GM23338 (cell line): Measurements from ENCODE around the gene CDX1.

Experiments
- CTCF ChIP-seq, 2 experiments: fragments of 200-600 bp in 1 of 2; sonication (generic) in 1 of 2; conservative IDR thresholded peaks; 2 replicates each; pipeline versions ENCODE4 v1.5.1 to v1.6.1; 2016 to 2017; ENCODE audit warnings: antibody characterized with exemption in 2 of 2, low read depth in 2 of 2, mild to moderate bottlenecking in 2 of 2, moderate library complexity in 1 of 2
- EZH2 ChIP-seq: fragments of 200-600 bp; sonication (generic); IDR thresholded peaks from one replicate; pipeline ENCODE4 v1.8.0; 2017; ENCODE audit warnings: antibody characterized with exemption, mild to moderate bottlenecking, low read depth; ENCODE audit not compliant: unreplicated experiment

- TF ChIP-seq EZH2 (no peak), CTCF (conservative IDR thresholded peaks at IDR 0.05; ENCODE audit: low read depth in 2 of 2) (no peak)
Observed at GRCh38 chr5:150142959-150143349, 23.6 kb upstream of the CDX1 start.
